Stimulated activated CD4-positive, alpha-beta T cell treated with anti-CD3 and anti-CD28 coated beads, Interleukin-2, amount 100 ng/mL, for 24 hours (primary cell): ENCODE data around the gene OGFOD2.

Experiments
- DNase-seq, 2 donors: peaks; one replicate each; pipeline ENCODE4 v3.0.0-alpha.2; 2020

OGFOD2 gene

GRCh38 chr12:122951979-122952892 lies 22.8 kb upstream of the OGFOD2 start:
- DNase-seq = peak; percentile 77 to 78

GRCh38 chr12:122955156-122955555 lies 19.9 kb upstream of the OGFOD2 start:
- no peak for DNase-seq

GRCh38 chr12:122956035-122956434 lies 19.0 kb upstream of the OGFOD2 start:
- DNase-seq = no peak

- no peak for DNase-seq
These were observed 16.7 kb upstream of the OGFOD2 start for GRCh38 chr12:122958198-122958888.

- DNase-seq = no peak
These were observed 15.4 kb upstream of the OGFOD2 start for GRCh38 chr12:122959566-122960192.

GRCh38 chr12:122960193-122960569 lies 14.9 kb upstream of the OGFOD2 start:
- no peak for DNase-seq

- DNase-seq = no peak
These were observed 13.3 kb upstream of the OGFOD2 start for GRCh38 chr12:122961531-122962329.

GRCh38 chr12:122963941-122964265 lies 11.1 kb upstream of the OGFOD2 start:
- no peak for DNase-seq

GRCh38 chr12:122964439-122965257 lies 10.4 kb upstream of the OGFOD2 start:
- no peak for DNase-seq

- no peak for DNase-seq
These were observed 9.7 kb upstream of the OGFOD2 start for GRCh38 chr12:122965321-122965751.

GRCh38 chr12:122965851-122966742 lies 8.9 kb upstream of the OGFOD2 start, which contains the start of gene ABCB9:
Gene ABCB9, minus strand, starts transcription at chr12:122966463. Its CDS starts 6,228 bp downstream, at chr12:122960235.
- peak; percentile 93 to 95 for DNase-seq

GRCh38 chr12:122966743-122967550 lies 8.1 kb upstream of the OGFOD2 start:
- no peak for DNase-seq

GRCh38 chr12:122968104-122968503 lies 6.9 kb upstream of the OGFOD2 start:
- no peak for DNase-seq

GRCh38 chr12:122969676-122970075 lies 5.4 kb upstream of the OGFOD2 start:
- DNase-seq = no peak

- peak; percentile 99 to 100 for DNase-seq
These were observed 661 bp upstream of the OGFOD2 start for GRCh38 chr12:122974274-122974891.

GRCh38 chr12:122975790-122976647 lies 975 bp downstream of the OGFOD2 start:
- no peak for DNase-seq

- DNase-seq = no peak
These were observed 1.6 kb downstream of the OGFOD2 start for GRCh38 chr12:122976648-122976975.

GRCh38 chr12:122977153-122977552 lies 2.1 kb downstream of the OGFOD2 start:
- no peak for DNase-seq
